ENCODE results near the gene PGA4.

PGA4 gene

DNA sequence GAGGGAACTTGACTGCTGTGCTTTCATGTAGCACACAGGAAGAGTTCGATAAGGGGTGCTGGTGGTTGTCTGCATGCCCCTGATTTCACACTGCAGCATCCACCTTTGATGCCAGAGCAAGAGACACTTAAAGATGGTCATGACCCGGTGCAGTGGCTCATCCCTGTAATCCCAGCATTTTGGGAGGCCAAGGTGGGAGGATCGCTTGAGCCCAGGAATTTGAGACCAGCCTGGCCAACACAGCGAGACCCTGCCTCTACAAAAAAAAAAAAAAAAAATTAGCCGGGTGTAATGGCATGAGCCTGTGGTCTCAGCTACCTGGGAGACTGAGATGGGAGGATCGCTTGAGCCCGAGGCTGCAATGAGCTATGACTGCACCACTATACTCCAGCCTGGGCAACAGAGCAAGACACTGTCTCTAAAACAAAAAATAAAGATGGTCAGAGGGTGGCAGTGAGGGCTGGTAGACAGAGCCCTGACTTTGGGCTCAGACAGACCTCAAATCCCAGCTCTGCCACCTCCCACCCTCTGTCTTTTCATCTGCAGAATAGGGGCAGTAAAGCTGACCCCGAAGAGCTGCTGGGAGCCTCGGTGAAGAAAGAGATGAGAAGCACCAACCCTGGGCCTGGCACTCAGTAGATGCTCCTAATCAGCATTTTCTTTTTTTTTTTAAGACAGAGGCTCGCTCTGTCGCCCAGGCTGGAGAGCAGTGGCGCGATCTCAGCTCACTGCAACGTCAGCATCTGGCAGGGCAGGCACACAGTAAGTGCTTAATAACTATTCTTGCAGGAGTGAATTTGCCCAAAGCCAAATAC is 55.2 kb downstream of the PGA4 start:
- Histone ChIP-seq H3K9me3 (ENCODE audit: control insufficient read depth in 1 of 2, low read length in 2 of 2) (no peaks in the 10 kb centered on the region), H3K36me3 (ENCODE audit: control insufficient read depth in 1 of 2, insufficient read depth in 2 of 2, low read length in 2 of 2) (no peaks in the 10 kb centered on the region), H3K4me3 (ENCODE audit: low read depth in 1 of 2, low read length in 2 of 2) (no peak overlapping the region), H3K27me3 (ENCODE audit: control insufficient read depth in 1 of 2, insufficient read depth in 2 of 2, low read length in 2 of 2) (no peaks in the 10 kb centered on the region), H3K9ac (ENCODE audit: low read depth in 1 of 2, low read length in 2 of 2) (no peak overlapping the region), H3K27ac (ENCODE audit: low read depth, low read length) (no peak overlapping the region), H3K4me1 (ENCODE audit: control insufficient read depth in 1 of 2, insufficient read depth in 2 of 2, low read length in 2 of 2) (peaks cover 6 to 9% of the 10 kb centered on the region in 2 donors)

DNA sequence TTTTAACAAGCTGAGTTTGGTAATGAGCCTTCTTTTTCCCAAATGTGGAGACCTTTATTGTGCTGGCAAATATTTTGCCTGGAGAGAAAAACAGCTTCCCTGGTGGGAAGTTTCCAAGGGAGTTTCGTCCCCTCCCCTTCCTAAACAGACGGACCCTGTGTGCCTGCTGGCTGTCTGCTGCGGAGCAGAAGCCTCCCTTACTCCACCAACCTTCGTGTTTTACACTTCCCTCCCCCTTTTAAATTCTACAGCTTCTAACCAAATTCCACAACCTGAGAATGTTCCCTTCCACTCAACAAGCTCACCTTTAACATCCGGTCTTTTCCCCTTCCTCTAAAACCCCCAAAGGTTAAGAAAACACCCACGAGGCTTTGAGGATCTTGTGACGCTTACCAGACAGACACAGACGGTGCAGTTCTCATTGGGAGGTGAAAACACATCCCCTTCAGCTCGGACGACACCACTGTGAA is 55.9 kb downstream of the PGA4 start:
- H3K4me1 ChIP-seq (ENCODE audit: control insufficient read depth in 1 of 2, insufficient read depth in 2 of 2, low read length in 2 of 2), result peaks cover 6 to 9% of the 10 kb centered on the region in 2 donors
- H3K9ac ChIP-seq (ENCODE audit: low read depth in 1 of 2, low read length in 2 of 2), result no peak overlapping the region
- no peaks in the 10 kb centered on the region for H3K27me3 ChIP-seq (ENCODE audit: control insufficient read depth in 1 of 2, insufficient read depth in 2 of 2, low read length in 2 of 2)
- no peak overlapping the region for H3K4me3 ChIP-seq (ENCODE audit: low read depth in 1 of 2, low read length in 2 of 2)
- no peak overlapping the region for H3K27ac ChIP-seq (ENCODE audit: low read depth, low read length)
- H3K9me3 ChIP-seq (ENCODE audit: control insufficient read depth in 1 of 2, low read length in 2 of 2), result no peaks in the 10 kb centered on the region
- no peaks in the 10 kb centered on the region for H3K36me3 ChIP-seq (ENCODE audit: control insufficient read depth in 1 of 2, insufficient read depth in 2 of 2, low read length in 2 of 2)

DNA sequence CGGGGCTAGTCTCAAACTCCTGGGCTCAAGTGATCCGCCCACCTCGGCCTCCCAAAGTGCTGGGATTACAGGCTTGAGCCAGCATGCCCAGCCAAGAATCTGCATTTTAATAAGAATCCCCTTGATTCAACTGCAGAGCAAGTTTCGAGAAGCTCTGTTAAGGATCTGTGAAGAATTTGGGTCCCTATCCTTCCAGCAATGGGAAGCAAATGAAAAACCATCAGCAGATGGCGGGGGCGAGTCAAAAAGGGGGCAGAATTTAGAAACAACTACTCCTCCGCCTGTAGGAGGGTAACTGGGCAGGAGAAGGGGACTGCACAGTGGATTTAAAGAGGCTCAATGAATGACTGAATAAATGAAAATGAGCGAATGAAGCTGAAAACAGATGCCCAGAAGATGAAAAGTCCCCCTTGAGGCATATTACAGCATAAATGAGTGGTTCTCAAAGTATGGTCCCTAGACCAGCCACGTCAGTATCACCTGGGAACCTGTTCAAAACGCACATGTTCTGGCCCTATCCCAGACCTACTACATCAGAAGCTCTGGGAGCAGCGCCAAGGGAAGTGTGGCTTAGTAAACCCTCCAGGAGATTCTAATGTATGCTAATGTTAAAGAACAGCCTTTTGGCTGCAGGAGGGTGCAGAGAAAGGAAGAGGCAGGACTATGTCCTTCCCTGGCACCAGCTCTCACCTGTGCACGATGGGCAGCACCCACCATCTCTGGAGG is 58.0 kb downstream of the PGA4 start:
- H3K9ac ChIP-seq (ENCODE audit: low read depth in 1 of 2, low read length in 2 of 2), result no peak overlapping the region
- no peak overlapping the region for H3K27ac ChIP-seq (ENCODE audit: low read depth, low read length)
- no peaks in the 10 kb centered on the region for H3K27me3 ChIP-seq (ENCODE audit: control insufficient read depth in 1 of 2, insufficient read depth in 2 of 2, low read length in 2 of 2)
- H3K4me1 ChIP-seq (ENCODE audit: control insufficient read depth in 1 of 2, insufficient read depth in 2 of 2, low read length in 2 of 2), result no peaks in the 10 kb centered on the region
- no peak overlapping the region for H3K4me3 ChIP-seq (ENCODE audit: low read depth in 1 of 2, low read length in 2 of 2)
- H3K36me3 ChIP-seq (ENCODE audit: control insufficient read depth in 1 of 2, insufficient read depth in 2 of 2, low read length in 2 of 2), result no peaks in the 10 kb centered on the region
- H3K9me3 ChIP-seq (ENCODE audit: control insufficient read depth in 1 of 2, low read length in 2 of 2), result no peaks in the 10 kb centered on the region

DNA sequence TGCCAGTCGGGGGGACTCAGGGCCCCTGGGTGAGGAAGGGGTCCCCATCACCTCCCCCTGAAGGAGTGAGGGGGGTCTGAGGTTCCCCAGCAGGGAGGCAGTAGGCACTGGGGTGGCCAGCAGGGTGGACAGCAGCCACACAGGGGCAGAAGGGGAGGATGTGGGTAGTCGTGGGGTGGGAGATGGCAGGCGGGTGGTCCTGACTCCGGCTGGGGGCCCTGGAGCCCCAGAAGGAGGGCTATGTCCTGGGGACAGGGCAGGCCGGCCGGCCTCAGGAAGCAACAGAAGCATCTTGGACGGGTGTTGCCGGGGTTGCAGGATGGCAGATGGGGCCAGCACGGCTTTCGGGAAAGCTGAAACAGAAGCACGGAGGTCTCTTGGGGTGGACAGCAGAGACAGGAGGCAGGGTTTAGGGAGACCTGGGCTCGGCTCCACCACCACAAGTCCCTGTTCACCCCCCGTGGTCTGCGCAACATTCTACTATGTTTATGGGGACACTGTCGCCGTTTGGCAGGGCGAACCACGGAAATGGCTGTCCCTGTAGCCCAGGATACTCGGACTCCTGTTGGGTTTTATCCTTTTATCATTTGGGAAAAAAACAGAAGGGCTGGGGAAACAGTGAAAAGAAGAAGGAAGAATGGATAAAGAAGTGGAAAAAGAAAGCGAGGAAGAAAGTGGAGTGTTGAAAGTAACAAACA is 58.9 kb downstream of the PGA4 start:
- no peak overlapping the region for H3K9ac ChIP-seq (ENCODE audit: low read depth in 1 of 2, low read length in 2 of 2)
- no peaks in the 10 kb centered on the region for H3K27me3 ChIP-seq (ENCODE audit: control insufficient read depth in 1 of 2, insufficient read depth in 2 of 2, low read length in 2 of 2)
- peaks cover 0 to 2% of the 10 kb centered on the region in 2 donors for H3K36me3 ChIP-seq (ENCODE audit: control insufficient read depth in 1 of 2, insufficient read depth in 2 of 2, low read length in 2 of 2)
- no peak overlapping the region for H3K27ac ChIP-seq (ENCODE audit: low read depth, low read length)
- no peak overlapping the region for H3K4me3 ChIP-seq (ENCODE audit: low read depth in 1 of 2, low read length in 2 of 2)
- no peaks in the 10 kb centered on the region for H3K4me1 ChIP-seq (ENCODE audit: control insufficient read depth in 1 of 2, insufficient read depth in 2 of 2, low read length in 2 of 2)
- no peaks in the 10 kb centered on the region for H3K9me3 ChIP-seq (ENCODE audit: control insufficient read depth in 1 of 2, low read length in 2 of 2)

Data from duodenal mucosa (tissue), 2 donors.